ENCODE measurements around the gene ADIPOR1.
"Not testable (repeated sequence)": the region's sequence is repeated elsewhere in the genome, so short reads cannot be mapped to it uniquely, and the experiment has no call there.

The ADIPOR1 gene

DNA sequence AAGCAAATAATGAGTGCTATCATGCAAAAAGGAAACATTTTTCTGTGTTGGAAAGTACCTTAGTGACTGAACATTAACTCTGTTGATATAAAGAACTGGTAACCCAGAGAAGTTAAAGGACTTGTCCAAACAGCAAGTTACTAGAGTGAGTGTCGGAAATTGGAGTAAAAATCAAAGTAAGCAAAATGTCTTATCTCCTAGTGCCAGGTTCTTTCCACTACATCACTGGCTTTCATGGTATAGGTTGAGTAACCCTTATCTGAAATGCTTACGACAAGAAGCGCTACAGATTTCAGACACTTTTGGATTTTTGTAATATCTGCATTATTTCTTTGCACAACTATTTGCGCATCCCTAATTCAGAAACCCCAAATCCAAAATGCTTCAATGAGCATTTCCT lies 52.8 kb downstream of the ADIPOR1 start:
- Histone ChIP-seq H3K9ac (ENCODE audit: low read length in 2 of 2) (no peak overlapping the region), H3K4me1 (ENCODE audit: control insufficient read depth, insufficient read depth, low read length) (no peaks in the 10 kb centered on the region), H3K4me3 (ENCODE audit: low read length in 2 of 2) (no peak overlapping the region), H3K36me3 (ENCODE audit: control insufficient read depth in 2 of 2, insufficient read depth in 2 of 2, low read length in 2 of 2) (peaks cover 12 to 23% of the 10 kb centered on the region in 2 donors), H3K27ac (ENCODE audit: low read length) (no peak overlapping the region), H3K9me3 (ENCODE audit: control insufficient read depth in 2 of 2, low read length in 2 of 2) (no peaks in the 10 kb centered on the region), H3K27me3 (ENCODE audit: control insufficient read depth in 1 of 2, insufficient read depth in 2 of 2, low read length in 2 of 2) (no peaks in the 10 kb centered on the region)

DNA sequence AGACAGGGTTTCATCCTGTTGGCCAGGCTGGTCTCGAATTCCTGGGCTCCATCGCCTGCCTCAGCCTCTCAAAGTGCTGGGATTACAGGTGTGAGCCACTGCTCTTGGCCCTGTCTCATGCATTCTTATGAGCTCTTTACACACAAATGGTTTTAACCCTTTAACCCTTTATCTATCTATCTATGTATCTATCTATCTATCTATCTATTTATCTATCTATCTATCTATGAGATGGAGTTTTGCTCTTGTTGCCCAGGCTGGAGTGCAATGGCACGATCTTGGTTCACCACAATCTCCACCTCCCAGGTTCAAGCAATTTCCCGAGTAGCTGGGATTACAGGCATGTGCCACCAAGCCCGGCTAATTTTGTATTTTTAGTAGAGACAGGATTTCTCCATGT lies 54.3 kb downstream of the ADIPOR1 start:
- not testable (repeated sequence) for H3K27ac ChIP-seq (ENCODE audit: low read length); H3K9ac ChIP-seq (ENCODE audit: low read length in 2 of 2); H3K4me3 ChIP-seq (ENCODE audit: low read length in 2 of 2); H3K4me1 ChIP-seq (ENCODE audit: control insufficient read depth, insufficient read depth, low read length); H3K9me3 ChIP-seq (ENCODE audit: control insufficient read depth in 2 of 2, low read length in 2 of 2); H3K27me3 ChIP-seq (ENCODE audit: control insufficient read depth in 1 of 2, insufficient read depth in 2 of 2, low read length in 2 of 2)
- peaks cover 7 to 10% of the 10 kb centered on the region in 2 donors for H3K36me3 ChIP-seq (ENCODE audit: control insufficient read depth in 2 of 2, insufficient read depth in 2 of 2, low read length in 2 of 2)

DNA sequence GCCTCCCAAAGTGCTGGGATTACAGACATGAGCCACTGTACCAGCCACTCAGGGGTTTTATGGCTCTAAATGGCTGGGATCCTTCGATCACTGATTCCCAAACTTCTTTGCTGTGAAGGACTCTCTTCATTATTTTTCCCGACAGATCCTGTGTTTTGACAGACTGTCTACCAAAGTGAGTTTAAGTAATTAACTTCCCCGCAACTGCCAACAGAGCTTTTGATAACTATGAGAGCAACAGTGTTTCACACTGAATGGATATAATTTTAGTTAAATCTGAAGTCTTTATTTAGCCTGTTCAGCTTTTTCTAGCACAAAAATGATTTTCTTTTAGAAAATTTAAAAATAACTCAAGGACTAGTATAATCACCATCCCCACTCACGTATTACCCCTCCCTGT lies 56.6 kb downstream of the ADIPOR1 start:
- Histone ChIP-seq H3K36me3 (ENCODE audit: control insufficient read depth in 2 of 2, insufficient read depth in 2 of 2, low read length in 2 of 2) (peaks cover 3 to 5% of the 10 kb centered on the region in 2 donors), H3K27me3 (ENCODE audit: control insufficient read depth in 1 of 2, insufficient read depth in 2 of 2, low read length in 2 of 2) (no peaks in the 10 kb centered on the region), H3K4me3 (ENCODE audit: low read length in 2 of 2) (no peak overlapping the region), H3K4me1 (ENCODE audit: control insufficient read depth, insufficient read depth, low read length) (no peaks in the 10 kb centered on the region), H3K9ac (ENCODE audit: low read length in 2 of 2) (no peak overlapping the region), H3K9me3 (ENCODE audit: control insufficient read depth in 2 of 2, low read length in 2 of 2) (no peaks in the 10 kb centered on the region), H3K27ac (ENCODE audit: low read length) (no peak overlapping the region)

DNA sequence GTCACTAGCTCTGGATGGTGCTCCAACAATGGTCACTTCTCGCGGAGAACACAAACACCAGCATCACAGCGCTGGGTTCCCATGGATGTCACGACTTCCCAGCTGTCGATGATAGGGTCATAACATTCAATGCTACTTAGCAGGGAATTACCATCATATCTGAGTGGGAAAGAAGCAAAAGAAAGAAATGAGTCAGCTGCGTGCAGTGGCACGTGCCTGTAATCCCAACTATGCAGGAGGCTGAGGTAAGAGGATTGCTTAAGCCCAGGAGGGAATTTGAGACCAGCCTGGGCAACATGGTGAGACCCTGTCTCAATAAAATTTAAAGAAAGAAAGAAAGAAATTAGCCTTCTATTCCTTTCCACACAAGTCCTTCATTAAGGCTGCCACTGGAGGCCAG lies 65.6 kb downstream of the ADIPOR1 start:
- peaks cover 4% of the 10 kb centered on the region for H3K4me1 ChIP-seq (ENCODE audit: control insufficient read depth, insufficient read depth, low read length)
- no peaks in the 10 kb centered on the region for H3K27me3 ChIP-seq (ENCODE audit: control insufficient read depth in 1 of 2, insufficient read depth in 2 of 2, low read length in 2 of 2)
- no peaks in the 10 kb centered on the region for H3K9me3 ChIP-seq (ENCODE audit: control insufficient read depth in 2 of 2, low read length in 2 of 2)
- no peak overlapping the region for H3K27ac ChIP-seq (ENCODE audit: low read length)
- no peak overlapping the region for H3K4me3 ChIP-seq (ENCODE audit: low read length in 2 of 2)
- H3K9ac ChIP-seq (ENCODE audit: low read length in 2 of 2), result no peak overlapping the region
- peaks cover 39 to 47% of the 10 kb centered on the region in 2 donors for H3K36me3 ChIP-seq (ENCODE audit: control insufficient read depth in 2 of 2, insufficient read depth in 2 of 2, low read length in 2 of 2)
